Measurements from ENCODE around the gene ANO2. TPM values are rescaled to one million over a fixed set of nuclear protein-coding genes. Genes with fewer than 3 reads are reported as not detected.

ANO2 gene
- total RNA-seq, 3 donors from 2014 or later (not counting 1 experiment from before 2014, with no cell fraction given) = not detected

GRCh38 chr12:5861416-5861815, 83.6 kb downstream of the ANO2 start:
- Mint-ChIP-seq H3K27ac (no peak overlapping the region), H3K4me3 (no peak overlapping the region), H3K9me3 (no peaks in the 10 kb centered on the region), H3K27me3 (ENCODE audit: low read depth in 2 of 2) (peaks cover 7 to 10% of the 10 kb centered on the region in 2 donors), H3K4me1 (no peaks in the 10 kb centered on the region), H3K36me3 (no peaks in the 10 kb centered on the region)
- Histone ChIP-seq H3K4me3 (ENCODE audit: low read length) (no peak overlapping the region), H3K27me3 (ENCODE audit: control insufficient read depth, insufficient read depth, low read length) (no peaks in the 10 kb centered on the region), H3K36me3 (ENCODE audit: control insufficient read depth, insufficient read depth, low read length) (no peaks in the 10 kb centered on the region), H3K4me1 (ENCODE audit: control insufficient read depth, insufficient read depth, low read length) (no peaks in the 10 kb centered on the region), H3K27ac (ENCODE audit: low read length) (no peak overlapping the region), H3K9me3 (ENCODE audit: control insufficient read depth, insufficient read depth, low read length) (no peaks in the 10 kb centered on the region)
- no peak for ATAC-seq
- no peak for TF ChIP-seq CTCF (IDR thresholded peaks at IDR 0.05)
- intact Hi-C loops (cut with micrococcal nuclease) = no loop called here
- no peak for DNase-seq
- WGBS (ENCODE audit: insufficient coverage) = 90% methylated on average over 7 of the region's 10 CpGs

- no peak overlapping the region for H3K27ac Mint-ChIP-seq
Measured at GRCh38 chr12:5856692-5857091, 88.4 kb downstream of the ANO2 start.

GRCh38 chr12:5846950-5847349, 98.1 kb downstream of the ANO2 start:
- Mint-ChIP-seq H3K9me3 (no peaks in the 10 kb centered on the region), H3K4me1 (no peaks in the 10 kb centered on the region), H3K27me3 (ENCODE audit: low read depth in 2 of 2) (peaks cover 9 to 17% of the 10 kb centered on the region in 2 donors), H3K27ac (no peak overlapping the region), H3K4me3 (no peak overlapping the region), H3K36me3 (no peaks in the 10 kb centered on the region)
- no peak overlapping the region for H3K4me3 ChIP-seq (ENCODE audit: low read length)
- WGBS (ENCODE audit: insufficient coverage) = 95% methylated on average over 1 of the region's 1 CpG
- ATAC-seq = no peak
- TF ChIP-seq CTCF (IDR thresholded peaks at IDR 0.05) = no peak
- H3K27ac ChIP-seq (ENCODE audit: low read length) = no peak overlapping the region
- intact Hi-C loops (cut with micrococcal nuclease) = no loop called here
- no peaks in the 10 kb centered on the region for H3K27me3 ChIP-seq (ENCODE audit: control insufficient read depth, insufficient read depth, low read length)
- no peaks in the 10 kb centered on the region for H3K4me1 ChIP-seq (ENCODE audit: control insufficient read depth, insufficient read depth, low read length)
- no peak for DNase-seq
- H3K9me3 ChIP-seq (ENCODE audit: control insufficient read depth, insufficient read depth, low read length) = no peaks in the 10 kb centered on the region
- H3K36me3 ChIP-seq (ENCODE audit: control insufficient read depth, insufficient read depth, low read length) = no peaks in the 10 kb centered on the region

More at GRCh38 chr12:5856692-5857091, 88.4 kb downstream of the ANO2 start:
- TF ChIP-seq CTCF (IDR thresholded peaks at IDR 0.05) = no peak
- no peaks in the 10 kb centered on the region for H3K36me3 Mint-ChIP-seq
- no peaks in the 10 kb centered on the region for H3K9me3 Mint-ChIP-seq
- H3K4me1 ChIP-seq (ENCODE audit: control insufficient read depth, insufficient read depth, low read length) = no peaks in the 10 kb centered on the region
- H3K27me3 ChIP-seq (ENCODE audit: control insufficient read depth, insufficient read depth, low read length) = no peaks in the 10 kb centered on the region
- no peak overlapping the region for H3K4me3 ChIP-seq (ENCODE audit: low read length)
- no peak overlapping the region for H3K4me3 Mint-ChIP-seq
- intact Hi-C loops (cut with micrococcal nuclease) = no loop called here
- WGBS (ENCODE audit: insufficient coverage) = 75% methylated on average over 4 of the region's 4 CpGs
- no peaks in the 10 kb centered on the region for H3K9me3 ChIP-seq (ENCODE audit: control insufficient read depth, insufficient read depth, low read length)
- no peaks in the 10 kb centered on the region for H3K4me1 Mint-ChIP-seq
- ATAC-seq (no peak), DNase-seq (no peak)
- peaks cover 7 to 13% of the 10 kb centered on the region in 2 donors for H3K27me3 Mint-ChIP-seq (ENCODE audit: low read depth in 2 of 2)
- H3K36me3 ChIP-seq (ENCODE audit: control insufficient read depth, insufficient read depth, low read length) = no peaks in the 10 kb centered on the region
- no peak overlapping the region for H3K27ac ChIP-seq (ENCODE audit: low read length)

- Mint-ChIP-seq H3K27me3 (ENCODE audit: low read depth in 2 of 2) (peaks cover 2 to 16% of the 10 kb centered on the region in 2 donors), H3K36me3 (no peaks in the 10 kb centered on the region), H3K4me1 (no peaks in the 10 kb centered on the region), H3K27ac (no peak overlapping the region), H3K4me3 (no peak overlapping the region), H3K9me3 (no peaks in the 10 kb centered on the region)
- intact Hi-C loops (cut with micrococcal nuclease) = no loop called here
- Histone ChIP-seq H3K4me1 (ENCODE audit: control insufficient read depth, insufficient read depth, low read length) (no peaks in the 10 kb centered on the region), H3K4me3 (ENCODE audit: low read length) (no peak overlapping the region), H3K27me3 (ENCODE audit: control insufficient read depth, insufficient read depth, low read length) (no peaks in the 10 kb centered on the region), H3K36me3 (ENCODE audit: control insufficient read depth, insufficient read depth, low read length) (no peaks in the 10 kb centered on the region), H3K9me3 (ENCODE audit: control insufficient read depth, insufficient read depth, low read length) (no peaks in the 10 kb centered on the region), H3K27ac (ENCODE audit: low read length) (no peak overlapping the region)
- ATAC-seq (no peak), DNase-seq (no peak)
- TF ChIP-seq CTCF (IDR thresholded peaks at IDR 0.05) = no peak
- 88% methylated on average over 9 of the region's 9 CpGs for WGBS (ENCODE audit: insufficient coverage)
Measured at GRCh38 chr12:5840944-5841343, 104.1 kb downstream of the ANO2 start.
